Measurements from ENCODE around the gene ZFYVE1.
A peak's percentile ranks its signal among the peaks of the same experiment; 100 is the strongest.
"Not testable (repeated sequence)": the region's sequence is repeated elsewhere in the genome, so short reads cannot be mapped to it uniquely, and the experiment has no call there.

Gene ZFYVE1

DNA sequence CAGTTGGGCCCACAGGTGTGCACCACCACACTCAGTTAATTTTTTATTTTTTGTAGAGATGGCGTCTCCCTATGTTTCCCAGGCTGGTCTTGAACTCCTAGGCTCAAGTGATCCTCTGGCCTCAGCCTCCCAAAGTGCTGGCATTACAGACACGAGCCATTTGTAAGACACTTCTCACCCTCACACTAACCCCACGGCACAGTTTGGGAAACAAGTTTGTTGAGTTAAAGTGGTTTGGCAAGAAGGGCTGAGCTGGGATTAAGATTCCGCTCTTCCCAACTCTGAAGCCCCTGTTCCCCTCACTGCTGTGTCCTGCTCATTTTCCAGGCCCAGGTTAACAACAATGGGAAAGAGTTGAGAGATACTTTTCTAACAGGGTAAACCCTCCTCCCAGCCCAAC, 65.9 kb downstream of the ZFYVE1 start:
- not testable (repeated sequence) for DNase-seq (ENCODE audit: low read depth in 2 of 2)

DNA sequence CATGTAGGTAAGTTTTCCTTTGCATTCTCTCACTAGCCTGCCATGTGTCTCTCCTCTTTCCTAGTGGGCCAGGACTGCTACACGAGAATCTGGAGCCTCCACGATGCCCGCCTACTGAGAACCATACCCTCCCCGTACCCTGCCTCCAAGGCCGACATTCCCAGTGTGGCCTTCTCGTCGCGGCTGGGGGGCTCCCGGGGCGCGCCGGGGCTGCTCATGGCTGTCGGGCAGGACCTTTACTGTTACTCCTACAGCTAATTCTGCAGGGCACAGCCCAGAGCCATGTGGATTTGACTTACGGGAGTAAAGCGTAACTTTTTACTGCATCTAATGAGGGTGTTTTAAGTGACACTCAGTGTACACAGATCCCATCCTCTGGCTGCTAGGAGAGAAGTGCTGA, 68.4 kb downstream of the ZFYVE1 start:
- DNase-seq (ENCODE audit: low read depth in 2 of 2), result no peak

DNA sequence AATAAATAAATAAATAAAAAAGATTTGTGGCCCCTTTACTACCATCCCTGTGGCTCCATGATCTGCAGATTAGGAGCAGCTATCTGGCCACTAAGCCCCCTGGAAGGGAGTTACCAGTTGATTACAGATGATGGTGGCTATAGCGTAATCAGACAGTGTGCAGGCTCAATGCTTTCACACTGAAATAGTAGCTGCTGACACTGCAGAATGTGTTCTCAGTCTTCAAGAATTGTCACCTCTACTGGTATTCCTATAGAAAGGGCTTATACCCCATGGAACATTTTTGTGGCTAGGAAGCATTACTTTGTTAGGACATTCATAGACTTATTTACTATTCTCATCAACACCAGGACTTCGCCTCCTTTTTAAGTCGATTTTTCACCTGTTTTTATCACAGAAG, 69.7 kb downstream of the ZFYVE1 start:
- no peak for DNase-seq (ENCODE audit: low read depth in 2 of 2)

DNA sequence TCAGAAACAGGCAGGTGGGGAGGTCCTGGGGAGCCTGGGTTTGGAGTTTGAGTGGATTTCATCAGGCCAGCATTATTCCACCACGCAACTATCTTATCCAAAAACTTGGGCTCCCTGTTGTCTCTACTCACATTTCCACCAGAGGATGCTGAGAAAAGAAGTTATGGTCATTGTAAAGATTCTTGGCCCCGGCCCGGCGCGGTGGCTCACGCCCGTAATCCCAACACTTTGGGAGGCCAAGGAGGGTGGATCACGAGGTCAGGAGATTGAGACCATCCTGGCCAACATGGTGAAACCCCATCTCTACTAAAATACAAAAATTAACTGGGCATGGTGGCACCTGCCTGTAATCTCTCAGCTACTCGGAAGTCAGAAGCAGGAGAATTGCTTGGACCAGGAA, 70.2 kb downstream of the ZFYVE1 start:
- not testable (repeated sequence) for DNase-seq (ENCODE audit: low read depth in 2 of 2)

DNA sequence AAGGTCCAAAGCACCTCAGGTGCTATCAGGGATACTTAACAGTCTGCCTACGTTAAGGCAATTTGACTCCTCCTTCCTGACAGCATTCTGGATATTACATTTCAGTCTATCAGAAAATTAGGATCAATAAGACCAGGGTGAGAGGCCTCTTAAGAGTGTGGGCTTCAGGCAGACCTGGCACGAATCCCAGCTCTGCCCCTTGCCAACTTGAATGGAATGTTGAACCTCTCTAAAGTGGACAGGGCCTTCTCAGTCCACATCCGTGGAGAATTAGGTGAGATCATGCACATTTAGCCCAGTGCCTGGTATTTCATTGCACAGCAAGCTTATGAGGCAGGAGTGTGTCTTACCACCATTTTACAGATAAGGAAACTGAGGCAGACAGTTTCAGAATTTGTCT, 74.7 kb downstream of the ZFYVE1 start:
- DNase-seq (ENCODE audit: low read depth in 2 of 2), result no peak

DNA sequence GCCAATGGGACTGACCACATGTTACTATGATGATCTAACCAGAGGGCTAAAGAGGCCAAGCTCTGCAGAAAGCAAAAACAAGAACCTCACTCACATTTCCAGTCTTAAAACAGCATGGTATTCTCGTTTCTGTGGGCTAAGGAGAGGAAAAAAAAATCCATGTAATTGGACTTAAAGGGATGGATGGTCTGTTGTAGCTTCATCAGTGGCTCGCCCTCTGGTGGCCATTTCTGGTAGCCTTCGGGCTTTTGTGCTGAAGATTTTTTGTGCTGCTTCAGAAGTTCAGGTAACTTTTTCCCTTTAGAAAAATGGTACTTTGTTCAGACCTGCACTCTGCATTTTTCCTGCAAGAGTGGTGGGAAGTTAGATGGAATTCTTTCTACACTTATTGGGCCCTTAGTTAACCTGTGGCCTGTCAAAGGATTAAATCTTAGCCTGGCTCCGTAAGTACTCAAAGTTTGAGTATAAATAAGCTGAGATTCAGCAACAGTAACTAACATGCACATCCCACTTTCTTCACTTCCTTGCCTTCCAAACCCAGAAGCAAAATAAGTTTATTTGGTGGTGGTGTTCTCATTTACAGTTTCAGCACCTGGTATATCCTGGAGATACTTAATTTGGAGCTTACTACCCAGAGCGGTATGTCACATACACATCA, 78.3 kb downstream of the ZFYVE1 start:
- peak; percentile 17 to 32 for DNase-seq (ENCODE audit: low read depth in 2 of 2)

DNA sequence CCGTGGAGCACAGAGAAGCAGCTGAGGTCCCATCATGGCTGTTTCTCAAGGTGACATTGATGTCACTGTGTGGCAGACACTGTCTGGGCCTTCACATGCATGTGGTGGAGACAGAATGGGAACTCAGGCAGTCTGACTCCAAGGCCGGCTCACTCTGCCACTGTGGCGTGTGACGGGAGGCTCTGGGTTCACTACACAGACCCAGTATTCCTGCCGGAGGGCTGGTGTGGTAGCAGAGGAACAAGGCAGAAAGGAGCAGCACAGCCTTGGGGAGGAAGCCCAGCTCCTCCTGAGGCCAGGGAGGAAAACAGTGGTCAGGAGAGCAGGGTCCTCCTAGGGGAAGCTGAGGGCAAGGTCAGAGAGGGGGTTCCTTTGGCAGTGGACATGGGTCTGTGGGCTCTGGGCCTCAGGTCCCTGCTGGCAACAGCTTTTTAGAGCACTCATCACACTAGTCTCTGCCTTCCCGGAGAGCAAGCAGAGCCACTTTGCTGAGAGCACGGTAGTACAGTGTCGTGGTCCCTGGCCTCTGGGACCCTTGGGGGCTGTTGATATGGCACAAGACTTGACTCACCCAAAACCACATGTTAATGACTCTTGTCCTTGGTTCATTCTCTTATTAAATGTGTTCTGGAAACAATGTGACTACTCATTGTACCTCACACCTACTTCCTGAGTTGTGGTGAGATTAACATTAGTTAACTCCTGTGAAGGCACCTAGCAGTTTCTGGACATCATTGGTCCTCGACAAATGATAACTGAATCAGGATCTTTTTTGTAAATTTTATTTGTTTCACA, 79.3 kb downstream of the ZFYVE1 start:
- no peak for DNase-seq (ENCODE audit: low read depth in 2 of 2)

DNA sequence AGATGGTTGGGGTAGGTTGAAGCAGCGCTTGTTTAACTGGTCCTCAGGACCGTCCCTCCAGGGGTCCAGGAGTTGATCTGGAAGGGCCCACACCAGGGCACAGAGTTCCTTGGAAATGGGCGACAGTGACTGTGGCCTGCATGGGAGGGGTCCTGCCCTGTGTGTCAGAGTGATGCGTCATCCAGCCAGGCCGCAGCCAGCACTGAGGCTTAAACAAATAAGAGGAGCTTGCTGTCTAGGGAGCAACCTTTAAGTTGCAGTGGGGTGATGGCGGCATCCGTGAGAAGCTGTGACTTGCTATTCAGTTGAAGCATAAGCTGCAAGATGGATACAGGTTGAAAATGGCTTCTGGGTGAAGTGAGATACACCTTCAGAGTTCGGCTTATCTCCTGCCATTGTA, 80.4 kb downstream of the ZFYVE1 start:
- no peak for DNase-seq (ENCODE audit: low read depth in 2 of 2)

DNA sequence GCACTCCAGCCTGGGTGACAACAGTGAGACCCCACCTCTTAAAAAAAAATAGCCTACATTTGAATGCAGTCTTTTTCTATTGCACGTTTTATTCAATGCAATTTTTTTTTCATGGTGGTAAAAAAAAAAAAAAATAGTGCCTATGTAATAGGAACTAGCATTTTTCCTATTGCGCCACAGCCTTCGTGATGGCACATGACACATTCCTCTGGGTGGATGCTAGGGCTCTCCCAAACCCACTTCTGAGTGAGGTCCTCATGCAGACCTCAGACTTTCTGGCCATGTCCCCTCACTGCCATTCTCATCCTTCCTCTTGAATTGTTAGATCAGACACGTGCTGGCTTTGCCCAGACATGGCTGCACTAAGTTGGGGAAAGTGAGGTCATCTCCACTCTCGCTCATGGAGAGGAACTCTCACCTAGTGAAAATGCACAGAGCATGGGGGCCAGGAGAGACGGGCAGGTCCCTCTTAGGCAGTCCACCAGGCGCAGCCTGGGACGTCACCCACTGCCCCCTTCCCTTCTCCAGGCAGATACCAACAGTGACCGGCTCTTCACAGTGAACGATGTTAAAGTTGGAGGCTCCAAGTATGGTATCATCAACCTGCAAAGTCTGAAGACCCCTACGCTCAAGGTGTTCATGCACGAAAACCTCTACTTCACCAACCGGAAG, 81.4 kb downstream of the ZFYVE1 start:
- DNase-seq (ENCODE audit: low read depth in 2 of 2), result no peak

DNA sequence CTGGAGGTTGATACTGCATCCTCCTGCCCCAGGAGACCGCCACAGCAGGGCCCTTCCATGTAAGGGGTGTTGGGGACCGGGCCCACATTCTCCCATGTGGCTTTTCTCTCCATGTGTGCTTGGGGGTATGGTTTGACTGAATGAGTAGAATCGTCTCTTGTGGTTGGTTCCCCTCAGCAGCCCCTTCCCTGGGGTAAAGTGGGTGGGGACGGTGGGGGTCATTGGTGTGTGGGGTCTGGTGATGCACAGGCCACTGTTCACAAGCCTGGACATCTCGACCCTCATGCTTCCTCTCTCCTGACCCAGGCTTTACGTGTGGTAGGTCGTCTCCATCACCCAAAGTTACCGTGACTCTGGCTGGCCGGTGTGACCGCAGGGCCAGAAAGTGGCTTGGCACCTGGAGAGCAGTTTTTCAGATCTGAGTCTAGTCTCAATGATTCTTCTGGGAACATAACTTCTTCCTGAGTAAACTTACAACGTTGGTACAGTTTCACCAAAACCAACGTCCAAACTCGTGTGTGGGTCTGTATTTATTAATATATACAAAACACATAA, 83.0 kb downstream of the ZFYVE1 start:
- DNase-seq (ENCODE audit: low read depth in 2 of 2), result no peak

DNA sequence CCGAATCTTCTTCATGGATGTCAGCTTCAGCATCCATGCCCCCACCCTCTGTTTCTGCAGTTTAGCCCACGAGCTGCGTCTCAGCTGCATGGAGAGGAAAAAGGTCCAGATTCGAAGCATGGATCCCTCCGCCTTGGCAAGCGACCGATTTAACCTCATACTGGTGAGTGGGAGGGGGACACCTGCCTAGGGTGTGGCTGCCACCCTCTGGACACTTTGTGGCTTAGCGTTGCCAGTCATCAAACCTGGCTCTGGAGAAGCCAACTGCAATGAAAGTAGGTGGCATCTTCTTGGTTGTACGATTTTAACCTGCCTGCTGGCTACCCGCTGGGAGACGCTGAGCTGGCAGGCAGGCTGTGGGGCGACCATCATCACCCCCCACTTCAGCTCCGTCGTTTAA, 84.0 kb downstream of the ZFYVE1 start:
- no peak for DNase-seq (ENCODE audit: low read depth in 2 of 2)

DNA sequence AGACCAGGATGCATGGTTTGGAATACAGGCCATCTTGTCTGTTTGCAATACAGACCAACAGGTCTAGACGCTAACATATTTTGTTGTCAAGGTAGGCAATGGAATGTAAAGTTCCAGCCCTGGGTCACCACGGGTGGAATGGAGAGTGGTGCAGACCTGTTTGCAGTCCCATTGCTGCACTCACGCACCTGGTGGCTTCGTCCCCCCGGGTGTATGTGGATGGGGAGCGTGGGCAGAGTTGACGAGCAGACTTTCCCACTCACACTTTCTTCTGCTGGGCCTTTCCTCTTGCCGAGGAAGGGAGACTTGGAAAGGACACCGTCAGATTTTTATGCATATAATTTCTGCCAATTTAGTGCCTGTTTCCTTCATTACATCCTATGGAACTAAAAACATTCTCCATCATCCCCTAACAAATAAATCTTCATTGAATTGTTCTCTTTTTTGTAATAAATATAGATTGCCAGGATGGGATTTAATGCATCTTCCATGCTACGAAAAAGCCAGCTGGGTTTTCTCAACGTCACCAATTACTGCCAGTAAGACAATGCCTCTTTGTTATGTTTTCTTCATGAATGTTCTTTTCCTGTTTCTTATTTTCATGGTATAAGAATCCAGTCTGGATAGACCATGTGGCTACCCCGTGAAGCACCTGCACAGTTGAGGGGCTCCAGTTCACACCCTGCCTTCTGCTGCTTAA, 85.5 kb downstream of the ZFYVE1 start:
- no peak for DNase-seq (ENCODE audit: low read depth in 2 of 2)

DNA sequence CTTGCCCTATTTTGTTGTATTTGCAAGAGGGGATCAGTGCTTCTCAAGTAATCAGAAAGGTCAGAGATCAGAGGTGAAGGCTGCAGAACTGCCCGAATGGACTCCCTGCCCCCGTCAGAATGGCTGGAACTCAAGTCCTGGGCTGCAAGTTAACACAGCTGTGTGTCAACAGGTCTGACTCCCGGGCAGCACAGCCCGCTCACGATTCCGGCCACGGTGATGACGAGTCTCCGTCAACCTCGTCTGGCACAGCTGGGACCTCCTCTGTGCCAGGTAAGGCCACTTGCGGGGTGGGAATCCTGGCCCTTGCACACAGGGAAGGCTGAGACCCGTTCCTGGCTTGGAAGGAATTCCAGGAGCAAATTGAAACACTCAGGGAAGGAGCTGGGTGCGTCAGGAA, 87.3 kb downstream of the ZFYVE1 start:
- no peak for DNase-seq (ENCODE audit: low read depth in 2 of 2)

DNA sequence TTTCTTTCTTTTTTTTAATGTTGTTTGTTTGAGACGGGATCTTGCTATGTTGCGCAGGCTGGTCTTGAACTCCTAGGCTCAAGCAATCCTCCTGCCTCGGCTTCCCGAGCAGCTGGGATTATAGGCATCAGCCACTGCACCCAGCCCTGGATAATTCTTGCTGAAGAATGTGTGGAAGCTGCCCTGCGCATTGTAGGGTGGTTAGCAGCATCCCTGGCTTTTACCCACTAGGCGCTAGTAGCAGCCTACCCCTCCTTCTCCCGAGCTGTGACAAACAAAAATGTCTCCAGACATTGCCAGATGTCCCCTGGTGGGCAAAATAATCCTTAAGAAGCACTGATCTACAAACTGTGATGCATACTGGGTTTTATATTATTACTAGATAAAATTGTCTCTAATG, 94.0 kb downstream of the ZFYVE1 start:
- no peak for DNase-seq (ENCODE audit: low read depth in 2 of 2)

DNA sequence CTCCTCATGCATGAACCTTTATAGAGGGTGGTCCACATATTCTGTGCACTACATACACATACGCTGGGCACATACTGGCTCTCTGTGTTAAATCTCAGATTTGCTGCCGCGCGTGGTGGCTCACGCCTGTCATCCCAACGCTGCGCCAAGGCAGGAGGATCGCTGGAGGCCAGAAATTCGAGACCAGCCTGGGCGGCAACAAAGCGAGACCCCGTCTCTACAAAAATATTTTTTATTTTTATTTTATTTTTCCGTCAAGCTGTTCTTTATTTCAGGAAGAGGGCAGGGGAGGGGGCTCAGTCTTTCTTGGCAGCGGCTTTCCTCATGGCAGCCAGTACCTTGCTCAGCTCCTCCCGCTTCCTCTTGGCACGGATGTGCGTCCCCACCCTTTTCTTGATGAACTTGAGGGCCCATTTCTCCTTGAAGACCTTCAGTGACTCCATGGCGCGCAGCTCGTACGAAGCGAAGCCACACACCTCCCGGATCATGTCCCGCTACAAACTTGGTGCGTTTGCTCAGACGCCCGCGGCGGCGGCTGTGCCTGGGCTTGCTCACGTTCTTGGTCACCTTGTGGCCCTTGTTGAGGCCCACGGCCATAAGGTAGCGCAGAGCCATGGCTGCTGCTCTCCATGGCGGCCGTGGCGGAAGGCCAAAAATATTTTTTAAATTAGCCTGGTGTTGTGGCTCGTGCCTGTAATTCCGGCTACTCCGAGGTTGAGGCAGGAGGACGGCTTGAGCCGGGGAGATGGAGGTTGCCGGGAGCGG, 97.4 kb downstream of the ZFYVE1 start:
- DNase-seq (ENCODE audit: low read depth in 2 of 2), result no peak

DNA sequence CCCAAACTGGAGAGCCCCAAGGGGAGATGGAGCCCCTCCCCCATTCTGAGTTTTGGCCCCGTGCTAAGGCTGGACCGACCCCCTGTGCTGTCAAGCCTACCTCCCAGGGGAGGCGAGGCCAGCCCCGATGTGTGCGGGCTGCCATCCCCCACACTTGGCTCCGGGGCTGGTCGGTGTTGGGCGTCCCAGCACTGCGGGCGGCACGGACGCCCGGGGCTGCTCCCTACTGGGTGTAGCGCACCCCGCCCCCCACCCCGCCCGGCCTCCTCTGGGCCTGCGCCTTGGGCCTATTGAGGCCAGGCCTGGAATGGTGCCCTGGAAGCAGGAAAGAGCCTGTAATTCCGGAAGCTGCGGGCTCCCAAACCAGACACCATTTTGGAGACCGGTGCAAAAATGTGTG, 98.0 kb downstream of the ZFYVE1 start:
- no peak for DNase-seq (ENCODE audit: low read depth in 2 of 2)

DNA sequence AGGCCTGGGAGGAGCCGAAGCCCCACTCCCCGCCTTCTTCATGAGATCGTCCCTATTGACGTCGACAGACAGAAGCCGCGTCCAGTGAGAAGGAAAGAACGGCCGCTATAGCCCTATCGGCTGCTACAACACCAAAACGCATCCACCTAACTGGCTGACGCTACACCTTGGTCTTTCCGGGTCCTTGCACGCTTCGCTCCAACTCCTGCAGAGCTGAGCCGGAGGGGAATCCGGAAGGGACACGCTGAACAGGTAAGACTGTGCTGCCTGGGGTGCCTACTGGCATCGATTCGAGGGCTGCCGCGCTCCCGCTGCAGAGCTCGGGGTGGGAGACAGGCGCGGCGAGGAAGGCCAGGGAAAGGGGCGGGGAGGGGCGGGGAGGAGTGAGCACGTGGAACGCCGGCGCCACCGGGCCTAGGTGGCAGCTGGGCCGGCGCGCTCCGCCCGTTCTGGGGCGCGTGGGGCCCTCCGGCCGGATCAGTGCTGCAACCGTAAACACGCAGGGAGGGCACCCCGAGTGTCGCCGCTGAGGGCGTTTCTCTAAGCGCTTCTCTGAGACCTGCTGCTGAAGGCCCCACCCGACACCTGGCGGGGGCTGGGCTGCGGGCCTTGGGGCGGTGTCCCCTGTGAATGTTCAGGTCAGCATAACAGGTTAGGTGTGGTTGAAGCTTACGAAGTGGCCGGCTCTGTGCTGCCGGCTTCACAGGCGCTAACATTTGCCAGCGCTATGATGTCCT, 100.4 kb downstream of the ZFYVE1 start, which contains the start of gene DCAF4:
Gene DCAF4, plus strand, starts transcription at position 173 of the 737 bp plus-strand sequence. CDS start 11,515 bp downstream, outside the sequence.
- peak; percentile 97 for DNase-seq (ENCODE audit: low read depth in 2 of 2)

DNA sequence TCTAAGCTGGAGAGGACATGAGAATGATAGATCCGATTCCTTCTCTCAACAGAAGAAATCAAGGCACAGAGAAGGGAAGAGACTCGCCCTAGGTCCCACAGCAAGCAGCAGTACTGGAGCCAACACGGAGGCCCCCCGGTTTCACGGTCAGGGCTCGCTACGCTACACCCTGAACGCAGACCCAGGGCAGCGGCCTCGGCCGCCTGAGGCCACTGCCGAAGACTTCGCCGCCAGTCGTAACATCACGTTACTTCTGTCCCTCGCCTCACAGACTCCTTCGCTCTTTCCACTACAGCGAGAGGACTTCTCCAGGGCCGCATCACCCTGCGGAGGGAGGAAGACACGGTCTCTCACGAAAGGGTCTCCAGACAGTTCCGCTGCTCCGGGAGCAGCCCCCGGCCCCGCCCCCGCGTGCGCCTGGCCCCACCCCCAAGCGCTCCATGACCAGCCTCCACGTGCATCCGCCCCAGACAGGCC, 101.1 kb downstream of the ZFYVE1 start:
- no peak for DNase-seq (ENCODE audit: low read depth in 2 of 2)

DNA sequence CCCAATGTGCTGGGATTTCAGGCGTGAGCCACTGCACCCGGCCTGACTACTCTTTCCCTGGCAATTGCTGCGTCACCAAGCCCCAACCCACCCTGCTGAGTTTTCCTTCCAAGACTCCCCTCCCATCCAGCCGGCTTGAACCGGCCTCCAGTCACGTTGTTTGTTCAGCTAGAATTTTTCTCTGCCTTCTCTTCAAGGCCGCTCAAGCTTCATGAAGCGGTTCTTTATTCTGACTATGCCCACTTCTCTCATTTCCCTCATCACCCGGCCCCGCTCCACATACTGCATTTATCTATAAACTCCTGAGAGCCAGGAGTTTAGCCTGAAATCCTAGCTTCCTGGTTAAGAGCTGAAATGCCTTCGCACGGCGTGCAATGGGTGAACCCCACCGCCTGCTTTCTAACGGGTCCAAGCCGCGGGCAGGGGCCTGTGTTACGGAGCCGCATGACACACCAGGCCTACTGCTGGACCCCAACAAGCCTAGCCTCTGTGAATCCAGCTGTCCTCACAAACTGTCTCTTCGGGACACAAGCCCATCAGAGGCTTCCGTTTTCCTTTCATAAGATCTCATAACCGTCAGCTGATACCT, 101.6 kb downstream of the ZFYVE1 start:
- no peak for DNase-seq (ENCODE audit: low read depth in 2 of 2)

DNA sequence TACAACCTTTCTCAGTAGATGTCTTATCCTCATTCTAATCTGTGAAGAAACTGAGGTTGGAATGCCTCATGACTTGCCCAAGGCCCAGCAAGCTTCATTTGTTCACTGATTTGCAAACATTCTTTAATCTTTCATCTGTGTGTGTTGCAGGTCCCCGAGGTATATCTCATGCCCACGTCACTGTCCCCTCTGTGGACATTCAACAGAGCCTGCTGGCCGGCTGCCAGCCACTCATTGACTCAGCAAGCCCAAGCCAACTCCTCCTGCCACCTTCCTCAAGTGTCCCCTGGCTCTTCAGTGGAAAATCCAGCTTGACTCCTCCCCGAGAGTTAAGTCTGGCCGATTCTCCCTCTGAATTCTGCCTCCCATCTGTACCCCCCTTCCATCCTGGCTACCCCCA, 102.6 kb downstream of the ZFYVE1 start:
- DNase-seq (ENCODE audit: low read depth in 2 of 2), result no peak

Measured in fibroblast of skin of left biceps (primary cell).